A673 (cell line): ENCODE results near the gene PLVAP.

ENCODE experiments used
- EZH2 ChIP-seq: fragments of 200-600 bp; sonication (generic); IDR thresholded peaks from 2 replicates; pipeline ENCODE4 v1.6.1; 2017; ENCODE audit warnings: borderline replicate concordance, low read depth, mild to moderate bottlenecking, mixed read lengths, antibody characterized with exemption, low read length; ENCODE audit not compliant: poor library complexity, severe bottlenecking
- TF ChIP-seq, protein P1 (sequence below): fragments of 300-800, 200-600 bp; sonication (generic); conservative IDR thresholded peaks from 2 replicates; pipeline ENCODE4 v1.5.1; 2017; ENCODE audit warnings: low read depth, mild to moderate bottlenecking, antibody characterized with exemption, low read length, moderate library complexity, mixed read lengths

DNA sequence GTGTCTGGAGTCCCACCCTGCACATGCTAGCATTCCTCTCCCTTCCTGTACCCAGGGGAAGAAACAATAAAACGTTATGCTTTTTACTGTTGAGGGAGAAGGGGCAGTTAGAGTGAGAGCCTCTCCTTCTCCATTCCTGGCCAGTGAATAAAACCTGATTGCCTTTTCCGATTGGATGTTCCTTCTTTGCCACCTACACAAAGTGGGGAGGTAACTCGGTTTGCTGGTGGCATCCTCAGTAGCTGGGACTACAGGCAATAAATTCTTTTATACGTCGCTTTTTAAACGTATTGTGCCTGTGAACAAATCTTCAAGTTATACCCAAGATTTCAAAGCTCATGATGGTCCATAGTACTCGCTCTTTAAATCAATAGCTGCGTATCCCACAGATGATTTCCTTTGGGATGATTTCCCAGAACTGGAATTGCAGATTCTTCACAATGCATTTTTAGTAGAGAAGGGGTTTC is 42.0 kb upstream of the PLVAP start:
- TF ChIP-seq, protein P1, sequence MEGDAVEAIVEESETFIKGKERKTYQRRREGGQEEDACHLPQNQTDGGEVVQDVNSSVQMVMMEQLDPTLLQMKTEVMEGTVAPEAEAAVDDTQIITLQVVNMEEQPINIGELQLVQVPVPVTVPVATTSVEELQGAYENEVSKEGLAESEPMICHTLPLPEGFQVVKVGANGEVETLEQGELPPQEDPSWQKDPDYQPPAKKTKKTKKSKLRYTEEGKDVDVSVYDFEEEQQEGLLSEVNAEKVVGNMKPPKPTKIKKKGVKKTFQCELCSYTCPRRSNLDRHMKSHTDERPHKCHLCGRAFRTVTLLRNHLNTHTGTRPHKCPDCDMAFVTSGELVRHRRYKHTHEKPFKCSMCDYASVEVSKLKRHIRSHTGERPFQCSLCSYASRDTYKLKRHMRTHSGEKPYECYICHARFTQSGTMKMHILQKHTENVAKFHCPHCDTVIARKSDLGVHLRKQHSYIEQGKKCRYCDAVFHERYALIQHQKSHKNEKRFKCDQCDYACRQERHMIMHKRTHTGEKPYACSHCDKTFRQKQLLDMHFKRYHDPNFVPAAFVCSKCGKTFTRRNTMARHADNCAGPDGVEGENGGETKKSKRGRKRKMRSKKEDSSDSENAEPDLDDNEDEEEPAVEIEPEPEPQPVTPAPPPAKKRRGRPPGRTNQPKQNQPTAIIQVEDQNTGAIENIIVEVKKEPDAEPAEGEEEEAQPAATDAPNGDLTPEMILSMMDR = no peak
- no peak for TF ChIP-seq EZH2
